ENCODE data around the gene IFT25. TPM values are rescaled to one million over a fixed set of nuclear protein-coding genes. Genes with fewer than 3 reads are reported as not detected.

IFT25 gene
- total and polyA plus RNA-seq, 2 donors (not counting 1 experiment from before 2014, with no cell fraction given): 18.2 to 45.7 TPM

DNA sequence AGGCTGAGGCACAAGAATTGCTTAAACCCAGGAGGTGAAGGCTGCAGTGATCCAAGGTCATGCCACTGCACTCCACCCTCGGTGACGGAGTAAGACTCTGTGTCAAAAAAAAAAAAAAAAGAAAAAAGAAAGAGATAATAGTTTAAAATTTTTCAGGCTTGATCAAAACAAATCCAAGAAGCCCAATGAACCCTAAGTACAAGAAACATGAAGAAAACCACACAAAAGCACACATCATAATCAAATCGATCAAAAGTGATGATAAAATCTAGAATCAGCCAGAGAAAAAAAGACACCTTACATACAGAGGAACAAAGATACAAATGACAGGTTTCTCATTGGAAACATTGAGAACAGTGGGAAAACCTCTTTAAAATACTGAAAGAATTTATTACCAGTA lies 41.0 kb upstream of the IFT25 start:
- no peaks in the 10 kb centered on the region for H3K4me1 ChIP-seq (ENCODE audit: control insufficient read depth in 2 of 2, insufficient read depth in 2 of 2, low read length in 2 of 2)
- ATAC-seq (ENCODE audit: low read depth): no peak
- no peaks in the 10 kb centered on the region for H4K20me1 ChIP-seq (ENCODE audit: control insufficient read depth, insufficient read depth, low read length, poor library complexity, severe bottlenecking)
- H3K4me3 Mint-ChIP-seq: no peak overlapping the region
- no peak overlapping the region for H3K27ac ChIP-seq (ENCODE audit: low read length in 2 of 2)
- intact Hi-C loops (cut with micrococcal nuclease): no loop called here
- no peaks in the 10 kb centered on the region for H3K4me1 Mint-ChIP-seq
- peaks cover 0 to 5% (median 0%) of the 10 kb centered on the region in 3 donors for H3K9me3 ChIP-seq (ENCODE audit: control extremely low read depth in 1 of 3, control insufficient read depth in 2 of 3, insufficient read depth in 1 of 3, low read length in 2 of 3)
- no CpG with 5 or more reads among the region's 3 CpGs for WGBS (ENCODE audit: insufficient coverage)
- no peak overlapping the region for H3K4me2 ChIP-seq (replicated peaks; ENCODE audit: low read depth, low read length, poor library complexity, severe bottlenecking)
- H3K4me3 ChIP-seq (ENCODE audit: control extremely low read depth in 1 of 5, extremely low read depth in 1 of 5, insufficient read depth in 1 of 5, low read depth in 2 of 5, low read length in 4 of 5): no peak overlapping the region
- H3K36me3 ChIP-seq (replicated peaks in 1 of 2; ENCODE audit: control extremely low read depth in 1 of 2, control insufficient read depth in 1 of 2, extremely low read depth in 1 of 2, insufficient read depth in 2 of 2, low read length in 1 of 2): no peaks in the 10 kb centered on the region
- POLR2A ChIA-PET: no interaction called here
- H3K79me2 ChIP-seq (ENCODE audit: control insufficient read depth, insufficient read depth, low read length): no peaks in the 10 kb centered on the region
- H3K27me3 Mint-ChIP-seq: peaks cover 8% of the 10 kb centered on the region
- H3K27ac Mint-ChIP-seq: no peak overlapping the region
- H3K9ac ChIP-seq (ENCODE audit: low read length): no peak overlapping the region
- CTCF ChIA-PET: interaction anchor here (0.7 kb wide), 1 partner anchor 159 kb away, joined by 4 read pairs; no protein-coding TSS in a partner anchor
- no peaks in the 10 kb centered on the region for H3K27me3 ChIP-seq (replicated peaks in 1 of 4; ENCODE audit: control extremely low read depth in 1 of 4, control insufficient read depth in 3 of 4, insufficient read depth in 4 of 4, low read length in 3 of 4)
- H2AFZ ChIP-seq (ENCODE audit: insufficient read depth, low read depth, low read length, poor library complexity, severe bottlenecking): no peak overlapping the region
- DNase-seq: no peak
- H3K9me3 Mint-ChIP-seq (ENCODE audit: insufficient read depth): no peaks in the 10 kb centered on the region
- TF ChIP-seq, protein P1, sequence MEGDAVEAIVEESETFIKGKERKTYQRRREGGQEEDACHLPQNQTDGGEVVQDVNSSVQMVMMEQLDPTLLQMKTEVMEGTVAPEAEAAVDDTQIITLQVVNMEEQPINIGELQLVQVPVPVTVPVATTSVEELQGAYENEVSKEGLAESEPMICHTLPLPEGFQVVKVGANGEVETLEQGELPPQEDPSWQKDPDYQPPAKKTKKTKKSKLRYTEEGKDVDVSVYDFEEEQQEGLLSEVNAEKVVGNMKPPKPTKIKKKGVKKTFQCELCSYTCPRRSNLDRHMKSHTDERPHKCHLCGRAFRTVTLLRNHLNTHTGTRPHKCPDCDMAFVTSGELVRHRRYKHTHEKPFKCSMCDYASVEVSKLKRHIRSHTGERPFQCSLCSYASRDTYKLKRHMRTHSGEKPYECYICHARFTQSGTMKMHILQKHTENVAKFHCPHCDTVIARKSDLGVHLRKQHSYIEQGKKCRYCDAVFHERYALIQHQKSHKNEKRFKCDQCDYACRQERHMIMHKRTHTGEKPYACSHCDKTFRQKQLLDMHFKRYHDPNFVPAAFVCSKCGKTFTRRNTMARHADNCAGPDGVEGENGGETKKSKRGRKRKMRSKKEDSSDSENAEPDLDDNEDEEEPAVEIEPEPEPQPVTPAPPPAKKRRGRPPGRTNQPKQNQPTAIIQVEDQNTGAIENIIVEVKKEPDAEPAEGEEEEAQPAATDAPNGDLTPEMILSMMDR (IDR thresholded peaks at IDR 0.05): no peak
- TF ChIP-seq EZH2 (IDR thresholded peaks at IDR 0.05; ENCODE audit: borderline replicate concordance, insufficient read depth, low read depth, low read length, poor library complexity, severe bottlenecking): no peak

DNA sequence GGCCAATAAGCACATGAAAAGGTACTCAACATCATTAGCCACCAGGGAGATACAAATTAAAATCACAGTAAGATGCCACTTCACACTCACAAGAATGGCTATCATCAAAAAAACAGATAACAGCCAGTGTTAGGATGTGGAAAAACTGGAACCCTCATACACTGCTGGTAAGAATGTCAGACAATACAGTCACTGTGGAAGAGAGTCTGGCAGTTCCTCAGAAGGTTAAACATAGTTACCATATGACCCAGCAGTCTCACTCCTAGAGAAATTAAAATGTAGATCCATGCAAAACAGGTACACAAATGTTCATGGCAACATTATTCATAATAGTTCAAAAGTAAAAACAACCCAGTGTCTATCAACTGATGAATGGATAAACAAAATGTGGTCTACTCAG lies 39.2 kb upstream of the IFT25 start:
- Mint-ChIP-seq H3K27ac (no peak overlapping the region), H3K4me3 (no peak overlapping the region), H3K9me3 (ENCODE audit: insufficient read depth) (no peaks in the 10 kb centered on the region), H3K4me1 (no peaks in the 10 kb centered on the region), H3K27me3 (peaks cover 7% of the 10 kb centered on the region)
- no peak overlapping the region for H2AFZ ChIP-seq (ENCODE audit: insufficient read depth, low read depth, low read length, poor library complexity, severe bottlenecking)
- no peak for DNase-seq
- intact Hi-C loops (cut with micrococcal nuclease): no loop called here
- H3K4me3 ChIP-seq (ENCODE audit: control extremely low read depth in 1 of 5, extremely low read depth in 1 of 5, insufficient read depth in 1 of 5, low read depth in 2 of 5, low read length in 4 of 5): no peak overlapping the region
- no peak for ATAC-seq (ENCODE audit: low read depth)
- H3K27me3 ChIP-seq (replicated peaks in 1 of 4; ENCODE audit: control extremely low read depth in 1 of 4, control insufficient read depth in 3 of 4, insufficient read depth in 4 of 4, low read length in 3 of 4): no peaks in the 10 kb centered on the region
- ChIA-PET CTCF (no interaction called here), POLR2A (no interaction called here)
- H3K27ac ChIP-seq (ENCODE audit: low read length in 2 of 2): no peak overlapping the region
- no peaks in the 10 kb centered on the region for H3K4me1 ChIP-seq (ENCODE audit: control insufficient read depth in 2 of 2, insufficient read depth in 2 of 2, low read length in 2 of 2)
- no peaks in the 10 kb centered on the region for H4K20me1 ChIP-seq (ENCODE audit: control insufficient read depth, insufficient read depth, low read length, poor library complexity, severe bottlenecking)
- TF ChIP-seq EZH2 (IDR thresholded peaks at IDR 0.05; ENCODE audit: borderline replicate concordance, insufficient read depth, low read depth, low read length, poor library complexity, severe bottlenecking): no peak
- TF ChIP-seq, protein P1 (IDR thresholded peaks at IDR 0.05): no peak
- no peaks in the 10 kb centered on the region for H3K36me3 ChIP-seq (replicated peaks in 1 of 2; ENCODE audit: control extremely low read depth in 1 of 2, control insufficient read depth in 1 of 2, extremely low read depth in 1 of 2, insufficient read depth in 2 of 2, low read length in 1 of 2)
- no peak overlapping the region for H3K4me2 ChIP-seq (replicated peaks; ENCODE audit: low read depth, low read length, poor library complexity, severe bottlenecking)
- H3K9ac ChIP-seq (ENCODE audit: low read length): no peak overlapping the region
- H3K79me2 ChIP-seq (ENCODE audit: control insufficient read depth, insufficient read depth, low read length): no peaks in the 10 kb centered on the region
- H3K9me3 ChIP-seq (ENCODE audit: control extremely low read depth in 1 of 3, control insufficient read depth in 2 of 3, insufficient read depth in 1 of 3, low read length in 2 of 3): peaks cover 0 to 4% (median 0%) of the 10 kb centered on the region in 3 donors
